PC-3 (cell line): ENCODE results near the gene G6PC1. TPM values are rescaled to one million over a fixed set of nuclear protein-coding genes. Genes with fewer than 3 reads are reported as not detected.

ENCODE experiments used
- ATAC-seq: fragments of 200-7000 bp; cut with Tn5 transposase; 2 replicates; pipeline ENCODE4 v1.9.1; 2020; ENCODE audit warnings: mild to moderate bottlenecking, moderate library complexity
- BruUV-seq: library from RNA; stranded (reverse); fragments of 400-500 nt; replicated peaks from 2 replicates; lab custom pipeline; 2021; lab: Mats Ljungman, UMichigan
- CTCF ChIA-PET: fragments of 300-600 bp; sonication (Branson Sonifier 250); formaldehyde crosslinking; loops from one replicate; lab custom pipeline; 2022; ENCODE audit warnings: antibody characterized with exemption; lab: Charles Lee
- POLR2A ChIA-PET: fragments of 300-600 bp; sonication (Branson Sonifier 250); formaldehyde crosslinking; loops from one replicate; lab custom pipeline; 2022; ENCODE audit warnings: antibody characterized with exemption; ENCODE audit not compliant: unreplicated experiment; lab: Charles Lee
- DNase-seq: peaks from one replicate; pipeline ENCODE4 v3.0.0-alpha.2; 2015
- H2AFZ ChIP-seq: fragments of 300-600 bp; sonication (generic); 2 replicates; pipeline ENCODE4 v1.6.0; 2016; ENCODE audit warnings: antibody characterized with exemption, low read length
- H3F3A ChIP-seq: fragments of 300-600 bp; sonication (generic); one replicate; pipeline ENCODE4 v1.6.0; 2017; ENCODE audit warnings: antibody characterized with exemption, low read length, control low read depth, mild to moderate bottlenecking; ENCODE audit not compliant: unreplicated experiment
- H3K27ac ChIP-seq: fragments of 300-600 bp; sonication (generic); 2 replicates; pipeline ENCODE4 v1.5.1; 2016; ENCODE audit warnings: mild to moderate bottlenecking, low read length
- H3K27me3 ChIP-seq: fragments of 300-600 bp; sonication (generic); 2 replicates; pipeline ENCODE4 v1.6.1; 2016; ENCODE audit warnings: low read length, mixed read lengths
- H3K36me3 ChIP-seq: fragments of 300-600 bp; sonication (generic); 2 replicates; pipeline ENCODE4 v1.6.1; 2016; ENCODE audit warnings: low read depth, mixed run types, low read length, mixed read lengths
- H3K4me1 ChIP-seq: fragments of 300-600 bp; sonication (generic); 2 replicates; pipeline ENCODE4 v1.5.1; 2016; ENCODE audit warnings: low read length; ENCODE audit not compliant: insufficient read depth
- H3K4me2 ChIP-seq: fragments of 300-600 bp; sonication (generic); 2 replicates; pipeline ENCODE4 v1.6.0; 2016; ENCODE audit warnings: low read length
- H3K4me3 ChIP-seq: fragments of 300-600 bp; sonication (generic); 2 replicates; pipeline ENCODE4 v1.5.1; 2016; ENCODE audit warnings: mild to moderate bottlenecking, low read length, mixed read lengths
- H3K79me2 ChIP-seq: fragments of 300-600 bp; sonication (generic); 2 replicates; pipeline ENCODE4 v1.6.1; 2017; ENCODE audit warnings: low read length, mixed read lengths
- H3K9ac ChIP-seq: fragments of 300-600 bp; sonication (generic); 2 replicates; pipeline ENCODE4 v1.6.0; 2016; ENCODE audit warnings: mild to moderate bottlenecking, low read length
- H3K9me2 ChIP-seq: fragments of 300-600 bp; sonication (generic); replicated peaks from 2 replicates; pipeline ENCODE4 v1.6.1; 2016; ENCODE audit warnings: mixed run types, low read length, mixed read lengths
- H3K9me3 ChIP-seq: fragments of 300-600 bp; sonication (generic); 2 replicates; pipeline ENCODE4 v1.6.1; 2016; ENCODE audit warnings: low read length, mixed read lengths
- H4K20me1 ChIP-seq: fragments of 300-600 bp; sonication (generic); 2 replicates; pipeline ENCODE4 v1.6.1; 2016; ENCODE audit warnings: low read length, mixed read lengths
- CTCF ChIP-seq: fragments of 300-600 bp; sonication (generic); conservative IDR thresholded peaks from 2 replicates; pipeline ENCODE4 v1.5.1; 2017; ENCODE audit warnings: antibody characterized with exemption, low read depth, mild to moderate bottlenecking, low read length
- EZH2 ChIP-seq: fragments of 300-600 bp; sonication (generic); IDR thresholded peaks from one replicate; pipeline ENCODE4 v1.6.1; 2017; ENCODE audit warnings: antibody characterized with exemption, mild to moderate bottlenecking, low read length; ENCODE audit not compliant: unreplicated experiment
- EZH2phosphoT487 ChIP-seq: fragments of 300-600 bp; sonication (generic); IDR thresholded peaks from 2 replicates; pipeline ENCODE4 v1.6.1; 2018; ENCODE audit warnings: mild to moderate bottlenecking, antibody characterized with exemption, low read length, borderline replicate concordance
- intact Hi-C: fragments of 100-400 bp; cut with micrococcal nuclease; formaldehyde crosslinking; loops from 2 replicates; pipeline ENCODE4 v1.9.0; 2023
- total RNA-seq: library from RNA; depleted of rRNA; stranded (reverse); fragments of >200 nt; gene quantifications from 2 replicates; pipeline ENCODE4 v1.2.3, GENCODE V29; 2014

The G6PC1 gene
- total RNA-seq, 1 experiment from 2014 or later = not detected

GRCh38 chr17:42893359-42893758 lies 7.2 kb upstream of the G6PC1 start:
- TF ChIP-seq CTCF = no peak
- no peak for TF ChIP-seq EZH2
- TF ChIP-seq EZH2phosphoT487 = no peak
- H3F3A ChIP-seq = no peaks in the 10 kb centered on the region
- no peak overlapping the region for H3K27ac ChIP-seq
- H3K4me1 ChIP-seq = peaks cover 17% of the 10 kb centered on the region
- no peaks in the 10 kb centered on the region for H3K9me2 ChIP-seq
- H2AFZ ChIP-seq = no peak overlapping the region
- ATAC-seq = no peak
- intact Hi-C loops = no loop called here
- no peaks in the 10 kb centered on the region for H3K9me3 ChIP-seq
- POLR2A ChIA-PET = no interaction called here
- H3K4me3 ChIP-seq = no peak overlapping the region
- no peak overlapping the region for H3K4me2 ChIP-seq
- no peaks in the 10 kb centered on the region for H3K27me3 ChIP-seq
- H3K36me3 ChIP-seq = no peaks in the 10 kb centered on the region
- CTCF ChIA-PET = no interaction called here
- H3K79me2 ChIP-seq = no peaks in the 10 kb centered on the region
- H3K9ac ChIP-seq = no peak overlapping the region
- DNase-seq = no peak
- no peaks in the 10 kb centered on the region for H4K20me1 ChIP-seq
- BruUV-seq = no TSS peak

GRCh38 chr17:42894283-42895184 lies 6.1 kb upstream of the G6PC1 start:
- BruUV-seq = no TSS peak
- CTCF ChIA-PET = no interaction called here
- Histone ChIP-seq H3K9me2 (no peaks in the 10 kb centered on the region), H4K20me1 (no peaks in the 10 kb centered on the region), H3K27me3 (no peaks in the 10 kb centered on the region), H3K9me3 (no peaks in the 10 kb centered on the region), H2AFZ (peak overlapping the region; percentile 11; the same call in 1 of the 2 replicates), H3K27ac (0 out of 2 replicates have a peak overlapping the region, but pooled peaks have one; percentile 14), H3K4me2 (peak overlapping the region; percentile 72), H3K4me1 (peaks cover 17% of the 10 kb centered on the region), H3F3A (no peaks in the 10 kb centered on the region), H3K36me3 (no peaks in the 10 kb centered on the region), H3K9ac (no peak overlapping the region), H3K4me3 (peak overlapping the region; percentile 1; the same call in 1 of the 2 replicates), H3K79me2 (no peaks in the 10 kb centered on the region)
- no peak for ATAC-seq
- intact Hi-C loops = no loop called here
- no peak for DNase-seq
- POLR2A ChIA-PET = no interaction called here
- TF ChIP-seq CTCF (no peak), EZH2phosphoT487 (no peak), EZH2 (no peak)

- TF ChIP-seq CTCF (no peak), EZH2phosphoT487 (no peak), EZH2 (no peak)
- Histone ChIP-seq H3K27ac (0 out of 2 replicates have a peak overlapping the region, but pooled peaks have one; percentile 14), H4K20me1 (no peaks in the 10 kb centered on the region), H3K4me3 (peak overlapping the region; percentile 1; the same call in 1 of the 2 replicates), H3K9me2 (no peaks in the 10 kb centered on the region), H3K4me2 (peak overlapping the region; percentile 72), H3K4me1 (peaks cover 17% of the 10 kb centered on the region), H3F3A (no peaks in the 10 kb centered on the region), H3K36me3 (no peaks in the 10 kb centered on the region), H3K9ac (no peak overlapping the region), H3K79me2 (no peaks in the 10 kb centered on the region), H3K27me3 (no peaks in the 10 kb centered on the region), H2AFZ (peak overlapping the region; percentile 11; the same call in 1 of the 2 replicates), H3K9me3 (no peaks in the 10 kb centered on the region)
- POLR2A ChIA-PET = no interaction called here
- DNase-seq (peak; percentile 82), ATAC-seq (peak; percentile 96)
- CTCF ChIA-PET = no interaction called here
- intact Hi-C loops = no loop called here
- BruUV-seq = no TSS peak
Measured at GRCh38 chr17:42895185-42895555, 5.4 kb upstream of the G6PC1 start.
